GM21786 (cell line): ENCODE results near the gene CBY2.

ENCODE experiments used
- ATAC-seq: cut with Tn5 transposase; IDR thresholded peaks from one replicate; pipeline ENCODE4 v1.9.1; 2021; ENCODE audit not compliant: unreplicated experiment

The CBY2 gene

DNA sequence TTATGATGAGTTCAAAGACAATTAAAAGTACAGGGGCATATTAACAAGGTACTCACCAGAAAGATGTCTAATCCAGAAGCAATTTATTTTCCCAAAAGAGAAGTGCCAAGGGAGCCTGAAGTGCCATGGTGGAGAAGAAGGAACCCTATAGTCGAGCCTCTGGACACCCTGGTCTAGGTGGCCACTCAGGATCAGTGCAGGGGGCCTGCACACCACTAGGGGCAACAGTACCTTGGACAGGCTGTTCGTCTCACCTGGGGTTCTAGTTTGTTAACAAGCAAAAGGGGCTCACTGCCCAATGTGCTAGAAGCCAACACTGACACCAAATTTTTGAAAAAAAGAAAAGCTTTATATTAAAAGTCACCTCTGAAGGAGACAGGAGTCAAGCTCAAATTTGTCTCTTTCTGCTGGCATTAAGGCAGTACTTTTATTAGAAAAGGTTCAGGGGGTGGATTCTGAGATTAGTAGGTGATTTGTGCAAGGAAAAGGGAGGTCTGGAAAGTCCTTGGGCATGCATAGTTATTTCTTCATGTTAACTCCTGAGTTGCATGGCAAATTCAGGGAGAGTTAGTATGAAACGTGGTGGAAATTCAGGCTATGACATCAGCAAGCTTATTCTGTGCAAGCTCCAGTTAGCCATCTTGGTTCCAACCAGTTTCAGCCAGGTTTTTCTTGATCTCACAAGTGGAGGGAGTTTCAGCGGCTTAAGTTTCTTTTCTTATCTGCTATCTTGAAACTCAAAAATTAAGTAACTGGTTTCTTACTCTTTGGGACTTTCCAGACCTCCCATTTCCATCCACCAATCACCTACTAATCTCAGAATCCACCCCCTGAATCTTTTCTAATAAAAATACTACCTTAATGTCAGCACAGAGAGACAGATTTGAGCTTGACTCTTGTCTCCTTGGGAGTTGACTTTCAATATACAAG lies 884 bp upstream of the CBY2 start:
- peak; percentile 56 for ATAC-seq

DNA sequence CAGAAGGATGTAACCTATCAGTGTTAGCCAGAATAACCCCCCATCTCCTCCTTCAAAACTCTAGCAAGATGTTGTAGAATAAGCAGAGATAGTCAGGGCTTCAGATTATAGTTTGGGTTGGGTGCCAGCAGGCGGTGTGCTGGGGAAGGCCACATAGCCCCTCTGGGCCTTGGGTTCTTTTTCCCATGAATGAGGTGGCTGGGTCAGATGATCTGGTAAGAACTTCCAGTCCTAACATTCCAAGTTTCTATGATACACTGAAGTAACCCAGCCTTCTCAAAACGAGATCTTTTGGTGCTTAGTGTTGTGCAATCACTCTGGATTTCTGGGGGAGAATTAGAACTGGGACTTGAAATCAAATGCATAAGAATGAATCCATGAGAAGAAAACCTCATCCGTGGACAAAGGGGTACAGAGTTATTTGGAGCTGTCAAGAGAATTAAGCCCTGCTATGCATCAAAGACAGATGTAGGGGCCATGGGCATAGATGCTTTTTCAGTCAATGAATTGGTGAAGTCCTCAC lies 810 bp downstream of the CBY2 start:
- no peak for ATAC-seq

DNA sequence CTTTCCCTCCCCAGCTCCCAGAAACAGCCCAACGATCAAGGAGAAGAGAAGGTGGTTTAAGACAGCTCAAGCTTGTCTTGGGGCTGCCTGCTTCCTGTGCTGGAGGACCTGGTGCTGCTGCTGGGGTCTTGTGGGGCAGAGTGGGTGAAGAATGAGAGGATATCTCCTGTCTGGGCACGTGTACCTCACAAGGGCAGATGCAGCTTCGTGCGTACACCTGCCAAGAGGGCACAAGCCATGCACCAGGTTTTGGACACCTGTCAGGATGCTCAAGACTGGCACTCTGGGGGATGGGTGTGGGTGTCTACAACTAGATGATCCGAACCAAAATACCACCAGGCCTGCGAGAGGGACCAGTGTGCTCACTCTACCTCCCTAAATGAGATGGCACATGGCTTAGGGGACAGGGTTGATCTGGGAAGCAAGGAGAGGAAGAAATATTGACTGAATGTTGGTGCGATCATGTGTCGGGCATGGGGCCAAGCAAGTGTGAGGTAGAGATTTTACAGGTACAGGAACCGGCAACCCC lies 2.2 kb downstream of the CBY2 start:
- ATAC-seq, result no peak

DNA sequence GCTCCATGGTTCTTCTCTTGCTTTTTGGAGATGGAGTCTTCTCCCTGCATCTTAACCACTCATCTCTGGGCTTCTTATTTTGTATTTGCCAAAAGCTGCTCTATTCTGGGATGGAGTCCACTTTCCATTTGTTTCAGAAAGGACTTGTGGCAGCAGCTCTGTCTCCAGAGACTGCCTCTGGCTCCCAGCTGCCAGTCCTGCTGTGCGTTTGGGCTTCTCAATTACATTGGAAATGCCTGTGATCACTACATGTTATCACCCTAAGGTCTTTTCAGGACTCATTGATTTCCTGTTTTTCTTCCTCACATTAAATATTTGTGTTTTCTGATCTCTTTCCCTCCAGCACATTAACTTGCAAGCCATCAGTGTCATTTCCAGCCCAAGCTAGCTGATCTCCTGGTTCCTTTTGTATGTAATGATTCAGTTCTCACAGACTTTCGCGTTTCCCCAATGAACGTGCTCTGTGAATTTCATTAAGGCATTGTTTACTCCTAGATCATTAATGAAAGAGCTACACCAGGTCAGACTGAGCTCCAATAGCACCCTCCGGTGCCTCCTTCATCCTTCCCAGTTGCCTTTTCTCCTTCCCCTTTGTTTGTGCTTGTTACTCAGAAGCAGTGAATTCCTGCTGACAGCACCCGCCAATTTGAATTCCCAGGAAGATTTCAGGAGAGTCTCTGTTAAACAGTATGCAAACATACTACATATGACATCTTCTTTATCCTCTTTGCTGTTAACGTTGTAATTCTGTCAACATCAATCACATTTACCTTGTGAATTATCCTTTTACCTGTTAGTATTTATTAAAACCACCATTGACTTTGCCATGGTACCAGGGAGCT lies 3.0 kb downstream of the CBY2 start:
- ATAC-seq, result no peak

DNA sequence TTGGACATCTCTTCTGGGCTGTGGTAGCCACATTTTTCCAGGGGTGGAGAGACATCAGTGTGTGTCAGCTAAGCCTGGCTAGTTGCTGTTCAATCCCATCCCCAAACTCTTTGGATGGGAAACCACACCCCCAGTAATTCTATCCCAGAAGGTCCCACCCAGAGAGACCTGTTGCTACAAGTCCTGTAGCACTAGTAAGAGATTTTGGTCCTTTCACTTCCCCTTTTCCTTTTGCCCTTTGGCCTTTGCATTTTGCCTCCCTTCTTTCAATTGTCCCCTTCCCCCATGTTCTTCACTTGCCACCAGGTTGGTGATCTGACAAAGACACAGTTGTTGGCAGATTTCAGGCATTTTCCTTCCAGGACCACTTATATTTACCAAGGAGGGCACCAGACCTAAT lies 3.8 kb downstream of the CBY2 start:
- ATAC-seq, result peak; percentile 47

DNA sequence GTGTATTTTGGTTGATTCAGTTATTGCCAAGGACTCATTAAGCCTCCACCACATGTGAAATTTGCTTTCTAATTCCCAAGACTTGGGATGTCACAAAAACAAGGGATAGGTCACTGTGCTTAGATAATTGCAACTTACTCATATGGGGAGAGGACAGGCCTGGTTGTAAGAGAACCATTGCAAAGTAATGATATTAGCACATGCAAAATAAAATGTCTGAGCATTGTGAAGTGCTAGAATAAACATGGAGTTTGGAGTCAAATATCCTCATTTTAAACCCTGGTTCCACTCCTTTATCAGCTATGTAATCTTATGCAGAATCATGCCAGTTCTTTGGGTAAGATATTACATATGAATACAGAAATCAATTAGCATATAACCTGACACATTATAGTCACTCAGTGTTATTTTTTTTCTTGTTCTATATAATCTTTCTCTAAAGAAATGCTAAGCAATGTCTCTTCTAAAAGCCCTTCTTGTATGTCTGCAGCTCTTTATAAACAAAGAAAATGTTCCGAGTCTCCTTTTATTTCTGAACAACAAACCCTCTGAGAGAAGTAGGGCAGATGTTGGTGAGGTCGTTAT lies 5.5 kb downstream of the CBY2 start:
- ATAC-seq, result no peak

DNA sequence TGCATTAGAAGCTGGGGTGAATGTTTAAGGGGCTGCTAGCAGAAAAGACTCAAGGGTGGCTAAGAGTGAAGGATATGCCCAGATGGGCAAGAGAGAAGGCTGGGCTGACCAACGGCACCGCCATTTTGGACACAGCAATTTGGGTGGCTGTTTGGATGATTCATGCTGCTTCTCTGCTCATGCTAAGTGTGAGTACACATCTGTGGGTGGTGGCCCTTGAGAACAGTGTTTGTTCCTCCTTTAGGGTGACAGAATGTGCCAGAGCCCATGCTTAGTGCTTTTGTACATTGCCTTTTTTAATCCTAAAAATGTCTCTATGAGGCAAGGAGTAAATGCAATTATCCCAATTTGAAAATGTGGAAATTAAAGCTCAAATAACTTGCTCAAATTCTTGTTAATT lies 9.8 kb downstream of the CBY2 start:
- no peak for ATAC-seq

DNA sequence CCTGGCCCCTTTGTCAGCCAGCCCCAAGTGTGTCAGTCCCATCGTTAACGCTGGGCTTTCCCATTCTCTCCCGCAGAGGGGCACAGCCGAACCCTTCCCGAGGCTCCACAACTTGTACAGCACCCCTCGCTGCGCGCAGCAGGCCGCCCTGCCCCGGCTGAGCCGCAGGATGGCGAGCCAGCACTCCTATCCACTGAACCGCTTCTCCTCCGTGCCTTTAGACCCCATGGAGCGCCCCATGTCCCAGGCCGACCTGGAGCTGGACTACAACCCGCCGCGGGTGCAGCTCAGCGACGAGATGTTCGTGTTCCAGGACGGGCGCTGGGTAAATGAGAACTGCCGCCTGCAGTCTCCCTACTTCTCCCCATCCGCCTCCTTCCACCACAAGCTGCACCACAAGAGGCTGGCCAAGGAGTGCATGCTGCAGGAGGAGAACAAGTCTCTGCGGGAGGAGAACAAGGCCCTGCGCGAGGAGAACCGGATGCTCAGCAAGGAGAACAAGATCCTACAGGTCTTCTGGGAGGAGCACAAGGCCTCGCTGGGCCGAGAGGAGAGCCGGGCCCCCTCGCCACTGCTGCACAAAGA lies 11.1 kb downstream of the CBY2 start:
- no peak for ATAC-seq

DNA sequence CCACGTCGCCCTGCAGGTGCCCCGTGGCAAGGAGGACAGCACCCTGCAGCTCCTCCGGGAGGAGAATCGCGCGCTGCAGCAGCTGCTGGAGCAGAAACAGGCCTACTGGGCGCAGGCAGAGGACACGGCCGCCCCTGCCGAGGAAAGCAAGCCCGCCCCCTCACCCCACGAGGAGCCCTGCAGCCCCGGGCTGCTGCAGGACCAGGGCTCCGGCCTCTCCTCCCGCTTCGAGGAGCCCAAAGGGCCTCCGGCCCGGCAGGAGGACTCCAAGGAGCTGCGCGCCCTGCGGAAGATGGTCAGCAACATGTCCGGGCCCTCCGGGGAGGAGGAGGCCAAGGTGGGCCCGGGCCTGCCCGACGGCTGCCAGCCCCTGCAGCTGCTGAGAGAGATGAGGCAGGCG lies 11.6 kb downstream of the CBY2 start:
- no peak for ATAC-seq

DNA sequence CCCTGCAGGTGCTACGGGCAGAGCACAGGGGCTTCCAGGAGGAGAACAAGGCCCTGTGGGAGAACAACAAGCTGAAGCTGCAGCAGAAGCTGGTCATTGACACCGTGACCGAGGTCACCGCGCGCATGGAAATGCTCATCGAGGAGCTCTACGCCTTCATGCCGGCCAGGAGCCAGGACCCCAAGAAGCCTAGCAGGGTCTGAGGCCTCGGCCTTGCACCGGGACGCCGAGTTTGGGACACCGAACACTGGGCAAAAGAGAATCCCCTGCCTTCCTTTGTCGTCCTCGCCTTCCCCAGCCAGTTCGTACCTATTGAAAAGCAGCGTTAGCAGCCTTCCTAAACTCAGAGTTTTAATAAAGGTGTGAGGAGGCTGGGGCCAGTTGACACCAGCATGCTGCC lies 12.1 kb downstream of the CBY2 start:
- ATAC-seq, result no peak

DNA sequence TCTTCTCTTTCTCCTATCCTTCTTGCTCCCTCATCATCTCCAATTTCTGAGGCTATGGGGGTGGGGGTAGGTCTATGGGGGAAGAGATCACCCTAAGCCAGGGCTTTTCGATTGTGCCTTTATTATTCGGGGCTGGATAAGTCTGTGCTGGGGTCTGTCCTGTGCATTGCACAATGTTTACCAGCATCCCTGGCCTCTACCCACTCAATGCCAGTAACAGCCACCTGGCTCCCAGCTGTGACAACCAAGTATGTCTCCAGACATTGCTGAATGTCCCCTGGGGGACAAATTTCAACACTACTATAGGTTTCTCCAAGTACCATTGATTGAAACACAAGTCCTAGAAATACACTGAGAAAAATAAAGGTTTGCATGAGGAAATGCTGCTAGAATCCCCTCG lies 13.2 kb downstream of the CBY2 start:
- ATAC-seq, result no peak

DNA sequence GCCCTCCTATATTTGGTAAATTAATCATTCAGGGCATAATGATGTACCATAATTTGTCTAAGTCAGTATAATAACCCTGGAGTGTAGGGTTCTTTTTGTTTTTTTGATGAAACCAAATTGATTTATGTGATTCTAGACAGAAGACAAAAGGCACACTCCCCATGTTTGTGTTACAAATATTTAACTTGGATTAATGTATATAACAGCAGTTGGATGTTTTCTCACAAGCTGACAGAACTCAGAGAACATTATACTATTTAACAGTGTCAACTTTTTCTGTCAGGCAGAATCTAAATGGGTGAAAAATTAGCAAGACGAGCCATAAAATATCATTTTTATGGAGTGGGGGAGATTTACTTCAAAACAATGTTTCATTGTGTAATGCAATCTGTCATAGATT lies 15.2 kb downstream of the CBY2 start:
- ATAC-seq, result no peak

DNA sequence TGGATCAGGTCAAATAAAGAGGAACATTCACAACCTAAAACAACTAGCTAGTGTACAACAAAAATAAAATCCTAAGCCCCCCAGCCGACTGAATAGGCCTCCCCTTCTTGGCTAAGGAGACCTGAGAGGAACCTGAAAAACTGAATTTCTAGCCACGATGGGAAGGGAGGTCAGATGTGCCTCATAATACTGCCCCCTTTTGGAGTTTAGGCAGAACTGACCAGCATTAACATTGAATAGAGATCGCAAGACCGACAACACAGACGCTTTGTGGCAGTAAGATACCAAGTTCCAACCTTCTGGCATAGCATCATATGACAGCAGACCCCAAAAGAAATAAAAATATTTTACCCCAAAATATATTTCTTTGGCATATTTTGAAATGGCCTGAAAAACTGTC lies 15.9 kb downstream of the CBY2 start:
- no peak for ATAC-seq

DNA sequence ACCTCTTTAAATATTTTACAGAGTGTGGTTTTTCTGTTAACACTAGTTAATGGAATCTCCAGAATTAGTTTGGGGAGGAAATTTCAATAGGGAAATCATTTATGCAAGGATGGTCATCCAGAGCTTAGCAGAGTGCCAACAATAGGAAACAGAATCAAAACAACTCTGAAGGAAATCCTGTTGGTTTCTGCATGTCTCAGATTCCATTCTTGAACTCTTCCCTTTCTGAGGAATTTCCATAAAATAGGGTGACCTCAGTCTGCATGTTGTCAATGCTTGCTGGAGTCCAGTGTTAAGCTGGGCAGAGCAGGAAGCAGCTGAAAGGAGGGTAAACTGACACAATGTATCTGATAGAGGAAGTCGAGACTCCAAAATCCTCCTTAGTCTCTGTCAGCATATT lies 16.9 kb downstream of the CBY2 start:
- no peak for ATAC-seq

DNA sequence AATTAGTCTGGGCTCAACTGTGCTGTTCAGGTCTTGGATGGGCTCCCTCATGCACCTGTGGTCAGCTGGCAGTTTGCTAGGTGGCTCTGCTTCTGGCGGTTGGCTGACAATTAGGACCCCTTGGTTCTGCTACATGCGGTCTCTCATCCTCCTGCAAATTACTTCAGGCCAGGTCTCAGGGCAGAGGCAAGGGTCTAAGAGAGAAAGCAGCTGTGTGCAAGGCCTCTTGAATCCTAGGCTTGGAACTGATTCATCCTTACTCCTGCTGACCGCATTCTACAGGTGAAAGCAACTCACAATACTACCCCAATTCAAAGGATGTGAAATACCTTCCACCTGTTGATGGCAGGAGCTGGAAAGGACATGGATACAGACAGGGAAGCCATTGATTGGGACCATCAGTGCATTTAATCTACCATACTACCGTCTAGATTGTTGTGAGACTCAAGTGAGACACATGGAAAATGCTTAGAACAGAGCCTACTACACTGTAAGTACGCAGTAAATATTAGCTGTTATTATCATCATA lies 19.1 kb downstream of the CBY2 start:
- no peak for ATAC-seq

DNA sequence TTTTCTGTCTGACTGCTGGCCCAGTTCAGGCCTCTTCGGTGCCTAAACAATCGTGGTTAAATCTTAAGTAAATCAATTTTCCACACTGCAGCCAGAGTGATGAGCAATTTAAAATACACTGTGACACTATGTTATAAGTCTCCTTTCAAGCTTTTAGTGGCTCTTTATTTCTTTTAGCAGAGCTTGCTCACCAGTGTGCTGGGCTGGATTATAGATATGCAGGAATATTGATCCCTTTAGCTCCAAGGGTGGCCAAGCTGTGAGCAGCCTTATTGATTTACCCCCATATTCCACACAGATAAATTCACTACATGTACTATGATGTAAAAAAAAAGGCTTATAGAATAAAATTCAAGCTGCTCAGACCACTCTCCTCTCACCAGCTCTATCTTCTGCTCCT lies 21.7 kb downstream of the CBY2 start:
- ATAC-seq, result no peak

DNA sequence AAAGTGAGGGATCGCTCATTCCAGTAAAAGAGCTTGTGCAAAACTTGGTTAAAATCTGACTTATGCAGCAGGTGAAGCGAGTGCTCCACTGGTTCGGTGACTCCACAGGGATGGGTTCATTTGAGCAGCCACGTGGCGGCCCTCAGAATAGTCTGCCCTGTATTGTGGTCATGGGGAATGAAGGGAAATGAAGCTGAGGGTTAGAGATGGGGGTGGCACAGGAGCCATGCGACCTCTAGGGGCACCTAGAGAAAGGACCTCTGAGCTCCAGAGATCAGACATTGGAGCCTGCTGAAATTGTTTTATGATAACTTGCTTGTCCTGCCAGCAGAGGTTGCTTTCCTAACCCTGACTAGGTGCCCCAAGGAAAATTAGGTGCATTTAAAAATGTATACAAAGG lies 26.6 kb downstream of the CBY2 start:
- no peak for ATAC-seq

DNA sequence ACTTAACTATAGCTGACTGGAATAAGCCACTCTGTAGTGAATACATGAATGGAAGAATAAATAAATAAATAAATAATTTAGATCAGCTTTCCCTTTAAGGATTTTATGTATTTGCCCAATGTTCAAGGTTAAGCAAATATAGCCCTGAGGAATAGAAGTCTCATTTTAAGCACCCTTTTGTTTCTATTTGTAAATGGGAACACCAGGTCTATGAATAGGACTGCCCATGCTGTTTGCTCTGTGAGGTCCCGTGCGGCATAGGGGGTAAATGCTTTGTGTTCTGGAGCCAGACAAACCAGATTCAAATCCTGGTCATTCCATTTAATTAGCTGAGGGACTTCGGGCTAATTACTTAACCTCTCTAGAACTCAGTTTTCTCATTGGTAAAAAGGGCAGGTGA lies 29.3 kb downstream of the CBY2 start:
- ATAC-seq, result no peak

DNA sequence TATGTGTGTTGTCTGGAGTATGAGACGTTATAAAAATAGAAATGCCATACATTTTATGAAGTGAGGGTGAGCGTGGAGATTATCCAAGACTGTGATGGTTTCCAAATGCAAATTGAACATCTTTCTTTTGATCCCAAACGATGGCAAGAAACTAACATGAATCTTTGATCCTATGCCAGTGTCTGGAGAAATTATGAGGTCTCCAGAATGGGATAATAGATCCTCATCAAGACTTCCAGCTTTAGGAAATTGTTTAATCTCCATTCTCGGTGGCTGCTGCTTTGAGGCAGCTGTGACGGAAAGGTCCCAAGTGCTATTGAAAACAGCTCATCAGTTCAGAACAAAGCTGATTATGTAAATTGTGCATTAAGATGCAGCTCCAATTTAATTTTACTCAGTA lies 30.8 kb downstream of the CBY2 start:
- ATAC-seq, result no peak

DNA sequence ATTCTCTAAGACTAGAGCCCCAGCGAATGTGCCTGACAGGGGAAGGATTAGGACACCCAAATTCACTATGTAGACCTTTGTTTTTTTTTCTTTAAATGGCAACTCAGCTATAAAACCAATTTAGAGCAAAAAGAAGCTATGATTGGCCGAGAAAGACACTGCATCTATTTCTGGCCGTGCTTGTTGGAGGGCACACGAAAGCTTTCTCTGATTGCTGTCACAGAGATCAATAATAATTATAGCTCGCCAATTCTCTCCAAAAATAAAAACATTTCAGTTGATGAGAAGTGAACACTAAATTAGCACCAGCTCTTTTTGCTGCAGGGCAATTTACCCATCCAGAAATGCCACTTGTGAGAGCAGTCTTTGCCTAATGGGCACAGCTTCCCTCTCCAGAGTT lies 31.2 kb downstream of the CBY2 start:
- ATAC-seq, result no peak

DNA sequence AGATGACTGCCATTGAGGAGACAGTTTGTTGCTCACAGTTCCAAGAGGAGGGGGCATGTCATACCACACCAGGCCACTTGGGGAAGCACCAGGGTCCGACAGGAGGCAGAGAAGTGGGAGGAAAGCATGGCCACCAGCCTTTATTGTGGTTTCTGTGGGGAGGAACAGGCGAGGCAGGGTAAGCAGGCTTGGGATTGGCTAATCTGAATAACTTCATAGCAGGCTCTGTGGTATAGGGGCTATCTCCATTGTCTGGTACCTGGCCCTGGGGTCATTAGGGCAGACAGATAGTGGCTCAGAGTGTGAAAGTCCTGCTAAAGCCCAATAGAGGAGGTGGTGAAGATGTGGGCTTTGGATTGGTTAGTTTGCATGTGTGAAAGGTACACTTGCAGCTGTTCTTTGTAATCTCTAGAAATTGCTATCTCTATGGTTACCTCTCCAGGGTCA lies 35.5 kb downstream of the CBY2 start:
- ATAC-seq, result no peak
